ENCODE data around the gene TSPAN32.

TSPAN32 gene

GRCh38 chr11:2367266-2368160, 65.7 kb downstream of the TSPAN32 start:
- DNase-seq (ENCODE audit: low read depth) = no peak
